Measurements from ENCODE around the gene RAB11A. TPM values are rescaled to one million over a fixed set of nuclear protein-coding genes. Genes with fewer than 3 reads are reported as not detected.

The RAB11A gene
- total RNA-seq, 1 experiment from 2014 or later: 245 TPM

DNA sequence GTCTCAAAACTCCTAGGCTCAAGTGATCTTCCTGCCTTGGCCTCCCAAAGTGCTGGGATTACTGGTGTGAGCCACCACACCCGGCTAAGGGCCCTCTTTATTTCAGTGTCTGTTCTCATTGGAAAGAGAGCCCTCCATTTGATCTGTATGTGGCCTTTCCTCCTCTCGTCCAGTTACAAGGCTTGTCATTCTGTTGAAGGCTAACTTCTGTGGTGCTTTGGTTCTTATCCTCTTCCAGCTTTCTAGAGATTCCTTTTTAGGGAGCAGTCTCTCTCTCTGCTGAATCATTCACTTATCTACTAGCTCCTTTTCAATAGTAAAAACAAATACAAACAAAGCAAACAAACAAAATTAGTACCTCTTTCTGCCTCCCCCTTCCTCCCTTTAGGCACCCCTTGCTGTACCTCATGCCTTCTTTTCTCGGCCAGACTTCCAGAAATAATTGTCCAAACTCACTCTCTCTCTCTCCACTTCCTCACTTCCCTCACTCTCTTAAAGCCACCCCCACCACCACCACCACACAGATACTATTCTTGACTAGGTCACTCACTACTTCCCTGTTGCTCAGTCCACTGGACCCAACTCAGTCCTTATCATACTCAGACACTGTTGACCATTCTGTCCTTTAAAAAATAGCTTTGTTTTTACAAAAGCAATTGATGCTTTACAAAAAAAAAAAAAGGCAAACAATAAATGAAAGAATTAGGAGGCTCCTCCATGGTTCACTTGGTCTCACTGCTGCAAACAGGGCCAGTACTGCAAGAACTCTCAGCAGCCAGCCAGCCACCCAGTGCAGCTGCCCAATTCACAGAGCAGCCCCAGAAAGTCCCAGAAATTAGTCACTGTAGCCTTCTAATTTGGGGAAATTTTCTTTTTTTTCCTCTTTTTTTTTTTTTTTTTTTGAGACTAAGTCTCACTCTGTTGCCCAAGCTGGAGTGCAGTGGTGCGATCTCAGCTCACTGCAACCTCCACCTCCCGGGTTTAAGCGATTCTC, 31.7 kb upstream of the RAB11A start:
- Mint-ChIP-seq H3K4me3 (no peak overlapping the region), H3K27ac (peak overlapping the region; percentile 47), H3K9me3 (no peaks in the 10 kb centered on the region), H3K27me3 (ENCODE audit: low read depth) (no peaks in the 10 kb centered on the region), H3K4me1 (peaks cover 44% of the 10 kb centered on the region), H3K36me3 (no peaks in the 10 kb centered on the region)
- ATAC-seq (no peak), DNase-seq (ENCODE audit: low spot score) (no peak)
- ChIA-PET CTCF (interaction anchor here (0.9 to 4.2 kb wide), 11 partner anchors 10 to 241 kb away, joined by 3 to 22 read pairs (median 6); partner anchors contain the start of gene INTS14), POLR2A (interaction anchor here (0.6 kb wide), 1 partner anchor 1517 kb away, joined by 3 read pairs; no protein-coding TSS in a partner anchor)
- TF ChIP-seq TEAD1 (CRISPR knock-in tag; IDR thresholded peaks at IDR 0.05): no peak
- no peak for TF ChIP-seq EMX1 (CRISPR knock-in tag; IDR thresholded peaks at IDR 0.05)
- no peak for TF ChIP-seq ATF1 (CRISPR knock-in tag; IDR thresholded peaks at IDR 0.05)
- TF ChIP-seq, protein P1, sequence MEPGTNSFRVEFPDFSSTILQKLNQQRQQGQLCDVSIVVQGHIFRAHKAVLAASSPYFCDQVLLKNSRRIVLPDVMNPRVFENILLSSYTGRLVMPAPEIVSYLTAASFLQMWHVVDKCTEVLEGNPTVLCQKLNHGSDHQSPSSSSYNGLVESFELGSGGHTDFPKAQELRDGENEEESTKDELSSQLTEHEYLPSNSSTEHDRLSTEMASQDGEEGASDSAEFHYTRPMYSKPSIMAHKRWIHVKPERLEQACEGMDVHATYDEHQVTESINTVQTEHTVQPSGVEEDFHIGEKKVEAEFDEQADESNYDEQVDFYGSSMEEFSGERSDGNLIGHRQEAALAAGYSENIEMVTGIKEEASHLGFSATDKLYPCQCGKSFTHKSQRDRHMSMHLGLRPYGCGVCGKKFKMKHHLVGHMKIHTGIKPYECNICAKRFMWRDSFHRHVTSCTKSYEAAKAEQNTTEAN (CRISPR knock-in tag; IDR thresholded peaks at IDR 0.05): no peak
- TF ChIP-seq, protein P2, sequence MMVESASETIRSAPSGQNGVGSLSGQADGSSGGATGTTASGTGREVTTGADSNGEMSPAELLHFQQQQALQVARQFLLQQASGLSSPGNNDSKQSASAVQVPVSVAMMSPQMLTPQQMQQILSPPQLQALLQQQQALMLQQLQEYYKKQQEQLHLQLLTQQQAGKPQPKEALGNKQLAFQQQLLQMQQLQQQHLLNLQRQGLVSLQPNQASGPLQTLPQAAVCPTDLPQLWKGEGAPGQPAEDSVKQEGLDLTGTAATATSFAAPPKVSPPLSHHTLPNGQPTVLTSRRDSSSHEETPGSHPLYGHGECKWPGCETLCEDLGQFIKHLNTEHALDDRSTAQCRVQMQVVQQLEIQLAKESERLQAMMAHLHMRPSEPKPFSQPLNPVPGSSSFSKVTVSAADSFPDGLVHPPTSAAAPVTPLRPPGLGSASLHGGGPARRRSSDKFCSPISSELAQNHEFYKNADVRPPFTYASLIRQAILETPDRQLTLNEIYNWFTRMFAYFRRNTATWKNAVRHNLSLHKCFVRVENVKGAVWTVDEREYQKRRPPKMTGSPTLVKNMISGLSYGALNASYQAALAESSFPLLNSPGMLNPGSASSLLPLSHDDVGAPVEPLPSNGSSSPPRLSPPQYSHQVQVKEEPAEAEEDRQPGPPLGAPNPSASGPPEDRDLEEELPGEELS (CRISPR knock-in tag; IDR thresholded peaks at IDR 0.05): no peak
- TF ChIP-seq TCF7 (CRISPR knock-in tag; IDR thresholded peaks at IDR 0.05; ENCODE audit: low read depth): no peak
- TF ChIP-seq, protein P3, sequence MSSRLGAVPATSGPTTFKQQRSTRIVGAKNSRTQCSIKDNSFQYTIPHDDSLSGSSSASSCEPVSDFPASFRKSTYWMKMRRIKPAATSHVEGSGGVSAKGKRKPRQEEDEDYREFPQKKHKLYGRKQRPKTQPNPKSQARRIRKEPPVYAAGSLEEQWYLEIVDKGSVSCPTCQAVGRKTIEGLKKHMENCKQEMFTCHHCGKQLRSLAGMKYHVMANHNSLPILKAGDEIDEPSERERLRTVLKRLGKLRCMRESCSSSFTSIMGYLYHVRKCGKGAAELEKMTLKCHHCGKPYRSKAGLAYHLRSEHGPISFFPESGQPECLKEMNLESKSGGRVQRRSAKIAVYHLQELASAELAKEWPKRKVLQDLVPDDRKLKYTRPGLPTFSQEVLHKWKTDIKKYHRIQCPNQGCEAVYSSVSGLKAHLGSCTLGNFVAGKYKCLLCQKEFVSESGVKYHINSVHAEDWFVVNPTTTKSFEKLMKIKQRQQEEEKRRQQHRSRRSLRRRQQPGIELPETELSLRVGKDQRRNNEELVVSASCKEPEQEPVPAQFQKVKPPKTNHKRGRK (CRISPR knock-in tag; IDR thresholded peaks at IDR 0.05; ENCODE audit: borderline replicate concordance): no peak
- TF ChIP-seq, protein P4, sequence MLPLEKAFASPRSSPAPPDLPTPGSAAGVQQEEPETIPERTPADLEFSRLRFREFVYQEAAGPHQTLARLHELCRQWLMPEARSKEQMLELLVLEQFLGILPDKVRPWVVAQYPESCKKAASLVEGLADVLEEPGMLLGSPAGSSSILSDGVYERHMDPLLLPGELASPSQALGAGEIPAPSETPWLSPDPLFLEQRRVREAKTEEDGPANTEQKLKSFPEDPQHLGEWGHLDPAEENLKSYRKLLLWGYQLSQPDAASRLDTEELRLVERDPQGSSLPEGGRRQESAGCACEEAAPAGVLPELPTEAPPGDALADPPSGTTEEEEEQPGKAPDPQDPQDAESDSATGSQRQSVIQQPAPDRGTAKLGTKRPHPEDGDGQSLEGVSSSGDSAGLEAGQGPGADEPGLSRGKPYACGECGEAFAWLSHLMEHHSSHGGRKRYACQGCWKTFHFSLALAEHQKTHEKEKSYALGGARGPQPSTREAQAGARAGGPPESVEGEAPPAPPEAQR (CRISPR knock-in tag; IDR thresholded peaks at IDR 0.05): no peak
- TF ChIP-seq PRRX2 (CRISPR knock-in tag; IDR thresholded peaks at IDR 0.05): no peak
- TF ChIP-seq, protein P5, sequence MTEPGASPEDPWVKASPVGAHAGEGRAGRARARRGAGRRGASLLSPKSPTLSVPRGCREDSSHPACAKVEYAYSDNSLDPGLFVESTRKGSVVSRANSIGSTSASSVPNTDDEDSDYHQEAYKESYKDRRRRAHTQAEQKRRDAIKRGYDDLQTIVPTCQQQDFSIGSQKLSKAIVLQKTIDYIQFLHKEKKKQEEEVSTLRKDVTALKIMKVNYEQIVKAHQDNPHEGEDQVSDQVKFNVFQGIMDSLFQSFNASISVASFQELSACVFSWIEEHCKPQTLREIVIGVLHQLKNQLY (CRISPR knock-in tag; IDR thresholded peaks at IDR 0.05): no peak
- TF ChIP-seq, protein P6, sequence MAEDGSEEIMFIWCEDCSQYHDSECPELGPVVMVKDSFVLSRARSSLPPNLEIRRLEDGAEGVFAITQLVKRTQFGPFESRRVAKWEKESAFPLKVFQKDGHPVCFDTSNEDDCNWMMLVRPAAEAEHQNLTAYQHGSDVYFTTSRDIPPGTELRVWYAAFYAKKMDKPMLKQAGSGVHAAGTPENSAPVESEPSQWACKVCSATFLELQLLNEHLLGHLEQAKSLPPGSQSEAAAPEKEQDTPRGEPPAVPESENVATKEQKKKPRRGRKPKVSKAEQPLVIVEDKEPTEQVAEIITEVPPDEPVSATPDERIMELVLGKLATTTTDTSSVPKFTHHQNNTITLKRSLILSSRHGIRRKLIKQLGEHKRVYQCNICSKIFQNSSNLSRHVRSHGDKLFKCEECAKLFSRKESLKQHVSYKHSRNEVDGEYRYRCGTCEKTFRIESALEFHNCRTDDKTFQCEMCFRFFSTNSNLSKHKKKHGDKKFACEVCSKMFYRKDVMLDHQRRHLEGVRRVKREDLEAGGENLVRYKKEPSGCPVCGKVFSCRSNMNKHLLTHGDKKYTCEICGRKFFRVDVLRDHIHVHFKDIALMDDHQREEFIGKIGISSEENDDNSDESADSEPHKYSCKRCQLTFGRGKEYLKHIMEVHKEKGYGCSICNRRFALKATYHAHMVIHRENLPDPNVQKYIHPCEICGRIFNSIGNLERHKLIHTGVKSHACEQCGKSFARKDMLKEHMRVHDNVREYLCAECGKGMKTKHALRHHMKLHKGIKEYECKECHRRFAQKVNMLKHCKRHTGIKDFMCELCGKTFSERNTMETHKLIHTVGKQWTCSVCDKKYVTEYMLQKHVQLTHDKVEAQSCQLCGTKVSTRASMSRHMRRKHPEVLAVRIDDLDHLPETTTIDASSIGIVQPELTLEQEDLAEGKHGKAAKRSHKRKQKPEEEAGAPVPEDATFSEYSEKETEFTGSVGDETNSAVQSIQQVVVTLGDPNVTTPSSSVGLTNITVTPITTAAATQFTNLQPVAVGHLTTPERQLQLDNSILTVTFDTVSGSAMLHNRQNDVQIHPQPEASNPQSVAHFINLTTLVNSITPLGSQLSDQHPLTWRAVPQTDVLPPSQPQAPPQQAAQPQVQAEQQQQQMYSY (CRISPR knock-in tag; IDR thresholded peaks at IDR 0.05): no peak
- TF ChIP-seq GTF2I (CRISPR knock-in tag; conservative IDR thresholded peaks at IDR 0.05): no peak
- TF ChIP-seq FOXJ3 (CRISPR knock-in tag; IDR thresholded peaks at IDR 0.05; ENCODE audit: borderline replicate concordance): no peak
- TF ChIP-seq, protein P7, sequence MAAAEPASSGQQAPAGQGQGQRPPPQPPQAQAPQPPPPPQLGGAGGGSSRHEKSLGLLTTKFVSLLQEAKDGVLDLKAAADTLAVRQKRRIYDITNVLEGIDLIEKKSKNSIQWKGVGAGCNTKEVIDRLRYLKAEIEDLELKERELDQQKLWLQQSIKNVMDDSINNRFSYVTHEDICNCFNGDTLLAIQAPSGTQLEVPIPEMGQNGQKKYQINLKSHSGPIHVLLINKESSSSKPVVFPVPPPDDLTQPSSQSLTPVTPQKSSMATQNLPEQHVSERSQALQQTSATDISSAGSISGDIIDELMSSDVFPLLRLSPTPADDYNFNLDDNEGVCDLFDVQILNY (CRISPR knock-in tag; IDR thresholded peaks at IDR 0.05): no peak
- TF ChIP-seq RORB (CRISPR knock-in tag; IDR thresholded peaks at IDR 0.05): no peak
- no peak for TF ChIP-seq NFE2L1 (CRISPR knock-in tag; IDR thresholded peaks at IDR 0.05)

All from WTC11 (cell line).